CD4-positive, alpha-beta T cell treated with Interleukin-6 at 100 ng/mL for 8 hours (primary cell): ENCODE results near the gene TSSC4.

Source experiments
- DNase-seq: peaks from one replicate; pipeline ENCODE4 v3.0.0-alpha.2; 2020; ENCODE audit warnings: mixed read lengths, low spot score

The TSSC4 gene

GRCh38 chr11:2447951-2448650 lies 47.6 kb downstream of the TSSC4 start:
- no peak for DNase-seq

GRCh38 chr11:2448661-2449547 lies 48.4 kb downstream of the TSSC4 start:
- no peak for DNase-seq

- DNase-seq, result no peak
Measured at GRCh38 chr11:2449548-2450320, 49.2 kb downstream of the TSSC4 start.

- no peak for DNase-seq
Measured at GRCh38 chr11:2450321-2451041, 49.9 kb downstream of the TSSC4 start.

GRCh38 chr11:2451336-2451735 lies 50.8 kb downstream of the TSSC4 start:
- no peak for DNase-seq

- DNase-seq, result no peak
Measured at GRCh38 chr11:2451916-2452315, 51.4 kb downstream of the TSSC4 start.

- DNase-seq, result no peak
Measured at GRCh38 chr11:2452321-2453012, 51.9 kb downstream of the TSSC4 start.

- no peak for DNase-seq
Measured at GRCh38 chr11:2453436-2453835, 52.9 kb downstream of the TSSC4 start.
